SK-N-SH (cell line): ENCODE measurements around the gene GALK2. TPM values are rescaled to one million over a fixed set of nuclear protein-coding genes. Genes with fewer than 3 reads are reported as not detected.

ENCODE experiments used
- CTCF ChIA-PET: fragments of 300-600, 350-600 bp; formaldehyde crosslinking; extraction: SDS; loops from one replicate; lab custom pipeline; 2021; lab: Yijun Ruan, JAX
- POLR2A ChIA-PET: fragments of 350-600 bp; sonication (Branson Sonifier 250); formaldehyde crosslinking; extraction: SDS; loops from one replicate; lab custom pipeline; 2020; ENCODE audit warnings: antibody characterized with exemption, inconsistent platforms; lab: Yijun Ruan, JAX
- DNase-seq: peaks from one replicate; pipeline ENCODE4 v3.0.0; 2012
- H2AFZ ChIP-seq: fragments of 200-600 bp; sonication (generic); 2 replicates; pipeline ENCODE4 v1.8.1; 2016; ENCODE audit warnings: antibody characterized with exemption, mild to moderate bottlenecking, low read depth
- H3F3A ChIP-seq: fragments of 200-600 bp; sonication (generic); replicated peaks from 2 replicates; pipeline ENCODE3; 2016; ENCODE audit warnings: antibody characterized with exemption, mild to moderate bottlenecking; ENCODE audit not compliant: insufficient read depth
- H3K27ac ChIP-seq, 2 experiments: fragments of 200-500 bp in 1 of 2; fragments of 200-600 bp in 1 of 2; sonication (Bioruptor generic) in 1 of 2; sonication (generic), shearing (Covaris generic) in 1 of 2; 2 replicates each; pipeline versions ENCODE4 v1.5.1 to v1.6.1; 2014 to 2016; ENCODE audit warnings: low read depth in 2 of 2, inconsistent platforms in 1 of 2, low read length in 1 of 2, mild to moderate bottlenecking in 1 of 2, mixed read lengths in 1 of 2
- H3K27me3 ChIP-seq: fragments of 200-600 bp; sonication (generic), shearing (Covaris generic); 2 replicates; pipeline ENCODE4 v1.6.1; 2016; ENCODE audit warnings: mixed run types; ENCODE audit not compliant: insufficient read depth
- H3K36me3 ChIP-seq, 2 experiments: fragments of 200-500 bp in 1 of 2; fragments of 200-600 bp in 1 of 2; sonication (Bioruptor generic) in 1 of 2; sonication (generic) in 1 of 2; replicated peaks in 1 of 2; 2 replicates each; pipeline versions ENCODE3 to v1.5.1; 2014 to 2016; ENCODE audit warnings: low read length in 1 of 2, mild to moderate bottlenecking in 1 of 2; ENCODE audit not compliant: insufficient read depth in 2 of 2, control insufficient read depth in 1 of 2
- H3K4me1 ChIP-seq, 2 experiments: fragments of 200-500 bp in 1 of 2; fragments of 200-600 bp in 1 of 2; sonication (Bioruptor generic) in 1 of 2; sonication (generic), shearing (Covaris generic) in 1 of 2; 2 replicates each; pipeline versions ENCODE4 v1.5.1 to v1.6.1; 2014 to 2016; ENCODE audit warnings: low read depth in 1 of 2, low read length in 1 of 2, mixed run types in 1 of 2; ENCODE audit not compliant: insufficient read depth in 2 of 2, control insufficient read depth in 1 of 2
- H3K4me2 ChIP-seq: fragments of 200-600 bp; sonication (generic), shearing (Covaris generic); 2 replicates; pipeline ENCODE4 v1.6.1; 2017; ENCODE audit warnings: mixed run types
- H3K4me3 ChIP-seq, 2 experiments: fragments of 200-500 bp in 1 of 2; fragments of 200-600 bp in 1 of 2; sonication (Bioruptor generic) in 1 of 2; sonication (generic), shearing (Covaris generic) in 1 of 2; 2 replicates each; pipeline versions ENCODE4 v1.5.1 to v1.8.1; 2014 to 2016; ENCODE audit warnings: low read depth in 2 of 2, inconsistent platforms in 1 of 2, low read length in 1 of 2, mild to moderate bottlenecking in 1 of 2, mixed read lengths in 1 of 2, moderate library complexity in 1 of 2
- H3K79me2 ChIP-seq: fragments of 200-600 bp; sonication (generic); 2 replicates; pipeline ENCODE4 v1.8.1; 2017; ENCODE audit warnings: mild to moderate bottlenecking; ENCODE audit not compliant: insufficient read depth
- H3K9ac ChIP-seq: fragments of 200-600 bp; sonication (generic); 2 replicates; pipeline ENCODE4 v1.6.1; 2017; ENCODE audit warnings: mixed run types
- H3K9me2 ChIP-seq: fragments of 200-600 bp; sonication (generic); 2 replicates; pipeline ENCODE4 v1.6.1; 2017; ENCODE audit warnings: mixed run types
- H3K9me3 ChIP-seq: fragments of 200-600 bp; sonication (generic); 2 replicates; pipeline ENCODE4 v1.6.1; 2017; ENCODE audit warnings: mixed run types, mild to moderate bottlenecking, moderate library complexity
- H4K20me1 ChIP-seq: fragments of 200-600 bp; sonication (generic); 2 replicates; pipeline ENCODE4 v1.6.1; 2017; ENCODE audit warnings: mild to moderate bottlenecking, mixed run types; ENCODE audit not compliant: insufficient read depth
- ELF1 ChIP-seq: IDR thresholded peaks from 2 replicates; pipeline ENCODE4 v1.4.0; 2012
- EZH2phosphoT487 ChIP-seq: fragments of 200-600 bp; sonication (generic); IDR thresholded peaks from 2 replicates; pipeline ENCODE4 v1.6.1; 2017; ENCODE audit warnings: low read depth, mixed run types, mild to moderate bottlenecking, antibody characterized with exemption, moderate library complexity, borderline replicate concordance
- FOSL2 ChIP-seq: IDR thresholded peaks from 2 replicates; pipeline ENCODE4 v1.4.0; 2012; ENCODE audit warnings: low read depth, mild to moderate bottlenecking, moderate library complexity, borderline replicate concordance
- FOXJ3 ChIP-seq: sonication (generic); formaldehyde crosslinking; IDR thresholded peaks from 2 replicates; pipeline ENCODE4 v1.5.1; 2020; ENCODE audit warnings: mild to moderate bottlenecking, missing genetic modification reagents
- MEF2A ChIP-seq: IDR thresholded peaks from 2 replicates; pipeline ENCODE4 v1.4.0; 2012; ENCODE audit warnings: low read depth, borderline replicate concordance
- NFIC ChIP-seq: IDR thresholded peaks from 2 replicates; pipeline ENCODE4 v1.4.0; 2012; ENCODE audit warnings: borderline replicate concordance
- REST ChIP-seq: IDR thresholded peaks from 2 replicates; pipeline ENCODE4 v1.6.1; 2012; ENCODE audit warnings: mild to moderate bottlenecking, low read depth, low read length, moderate library complexity
- RFX5 ChIP-seq: IDR thresholded peaks from 2 replicates; pipeline ENCODE4 v1.6.1; 2012; ENCODE audit warnings: mild to moderate bottlenecking, improper control_type of control experiment, low read length
- RXRA ChIP-seq: IDR thresholded peaks from 2 replicates; pipeline ENCODE4 v1.4.0; 2012; ENCODE audit warnings: low read depth, mild to moderate bottlenecking, borderline replicate concordance
- SMC3 ChIP-seq: IDR thresholded peaks from 2 replicates; pipeline ENCODE4 v1.6.1; 2012; ENCODE audit warnings: low read depth, low read length, improper control_type of control experiment
- WGBS: methylation state at CpG from one replicate; pipeline ENCODE4 v1.1.6; 2017; ENCODE audit warnings: low lambda C conversion rate; 5-methylcytosine and 5-hydroxymethylcytosine counted together
- polyA plus RNA-seq, 3 experiments: library from polyadenylated mRNA; depleted of rRNA; stranded (reverse); fragments of >200 nt; gene quantifications; 2 replicates each; pipeline ENCODE4 v1.2.3, GENCODE V29; 2012
- TF ChIP-seq, protein P1 (sequence below): IDR thresholded peaks from 2 replicates; pipeline ENCODE4 v1.4.0; 2012; ENCODE audit warnings: low read depth, borderline replicate concordance
- TF ChIP-seq, protein P2 (sequence below): fragments of 150-350 bp; IDR thresholded peaks from 2 replicates; pipeline ENCODE4 v1.6.1; 2017; ENCODE audit warnings: antibody characterized with exemption, low read length, low read depth, borderline replicate concordance
- TF ChIP-seq, protein P3 (sequence below): fragments of 150-350 bp; IDR thresholded peaks from 2 replicates; pipeline ENCODE4 v1.6.1; 2016; ENCODE audit warnings: mild to moderate bottlenecking, low read depth, low read length
- TF ChIP-seq, protein P4 (sequence below): fragments of 200-600 bp; sonication (generic); IDR thresholded peaks from 2 replicates; pipeline ENCODE4 v1.6.1; 2017; ENCODE audit warnings: antibody characterized with exemption, mild to moderate bottlenecking, moderate library complexity

Gene GALK2
- polyA plus RNA-seq, 1 of the 3 experiments (the other 2 are of a cell fraction) = 19.0 TPM

GRCh38 chr15:49121901-49122300 lies 48.1 kb upstream of the GALK2 start:
- Histone ChIP-seq H3K9me3 (no peaks in the 10 kb centered on the region), H3K79me2 (no peaks in the 10 kb centered on the region), H3K27ac (no peak overlapping the region), H3K4me2 (no peak overlapping the region), H4K20me1 (no peaks in the 10 kb centered on the region), H3K9me2 (no peaks in the 10 kb centered on the region), H3K9ac (no peak overlapping the region), H2AFZ (no peak overlapping the region), H3F3A (peaks cover 6% of the 10 kb centered on the region), H3K27me3 (no peaks in the 10 kb centered on the region), H3K36me3 (peaks cover 33 to 35% of the 10 kb centered on the region in 2 experiments), H3K4me3 (no peak overlapping the region), H3K4me1 (no peaks in the 10 kb centered on the region; a peak in 1 of 4 replicates)
- ChIA-PET CTCF (interaction anchor here (3.2 kb wide), 1 partner anchor 260 kb away, joined by 15 read pairs; no protein-coding TSS in a partner anchor), POLR2A (no interaction called here)
- TF ChIP-seq NFIC (no peak), FOSL2 (no peak), ELF1 (no peak), MEF2A (no peak), FOXJ3 (CRISPR knock-in tag) (no peak), EZH2phosphoT487 (no peak)
- TF ChIP-seq, protein P1, sequence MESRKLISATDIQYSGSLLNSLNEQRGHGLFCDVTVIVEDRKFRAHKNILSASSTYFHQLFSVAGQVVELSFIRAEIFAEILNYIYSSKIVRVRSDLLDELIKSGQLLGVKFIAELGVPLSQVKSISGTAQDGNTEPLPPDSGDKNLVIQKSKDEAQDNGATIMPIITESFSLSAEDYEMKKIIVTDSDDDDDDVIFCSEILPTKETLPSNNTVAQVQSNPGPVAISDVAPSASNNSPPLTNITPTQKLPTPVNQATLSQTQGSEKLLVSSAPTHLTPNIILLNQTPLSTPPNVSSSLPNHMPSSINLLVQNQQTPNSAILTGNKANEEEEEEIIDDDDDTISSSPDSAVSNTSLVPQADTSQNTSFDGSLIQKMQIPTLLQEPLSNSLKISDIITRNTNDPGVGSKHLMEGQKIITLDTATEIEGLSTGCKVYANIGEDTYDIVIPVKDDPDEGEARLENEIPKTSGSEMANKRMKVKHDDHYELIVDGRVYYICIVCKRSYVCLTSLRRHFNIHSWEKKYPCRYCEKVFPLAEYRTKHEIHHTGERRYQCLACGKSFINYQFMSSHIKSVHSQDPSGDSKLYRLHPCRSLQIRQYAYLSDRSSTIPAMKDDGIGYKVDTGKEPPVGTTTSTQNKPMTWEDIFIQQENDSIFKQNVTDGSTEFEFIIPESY = no peak
- TF ChIP-seq, protein P2, sequence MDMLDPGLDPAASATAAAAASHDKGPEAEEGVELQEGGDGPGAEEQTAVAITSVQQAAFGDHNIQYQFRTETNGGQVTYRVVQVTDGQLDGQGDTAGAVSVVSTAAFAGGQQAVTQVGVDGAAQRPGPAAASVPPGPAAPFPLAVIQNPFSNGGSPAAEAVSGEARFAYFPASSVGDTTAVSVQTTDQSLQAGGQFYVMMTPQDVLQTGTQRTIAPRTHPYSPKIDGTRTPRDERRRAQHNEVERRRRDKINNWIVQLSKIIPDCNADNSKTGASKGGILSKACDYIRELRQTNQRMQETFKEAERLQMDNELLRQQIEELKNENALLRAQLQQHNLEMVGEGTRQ = no peak
- WGBS = 100% methylated on average over 1 of the region's 1 CpG
- DNase-seq = no peak

- no peak overlapping the region for H3K9ac ChIP-seq
- H3K9me2 ChIP-seq = no peaks in the 10 kb centered on the region
- DNase-seq = no peak
- CTCF ChIA-PET = interaction anchor here (0.7 to 3.2 kb wide), 3 partner anchors 14 to 261 kb away, joined by 3 to 15 read pairs (median 3); no protein-coding TSS in a partner anchor
- H2AFZ ChIP-seq = no peak overlapping the region
- H3K79me2 ChIP-seq = no peaks in the 10 kb centered on the region
- H4K20me1 ChIP-seq = no peaks in the 10 kb centered on the region
- no peak overlapping the region for H3K4me3 ChIP-seq
- no peak overlapping the region for H3K4me2 ChIP-seq
- POLR2A ChIA-PET = no interaction called here
- no peaks in the 10 kb centered on the region for H3K27me3 ChIP-seq
- H3K9me3 ChIP-seq = no peaks in the 10 kb centered on the region
- H3F3A ChIP-seq = peaks cover 6% of the 10 kb centered on the region
- WGBS = 92% methylated on average over 1 of the region's 1 CpG
- H3K36me3 ChIP-seq = peaks cover 37 to 40% of the 10 kb centered on the region in 2 experiments
- H3K27ac ChIP-seq = no peak overlapping the region
- H3K4me1 ChIP-seq = no peaks in the 10 kb centered on the region; a peak in 1 of 4 replicates
- TF ChIP-seq RFX5 (no peak), SMC3 (no peak), REST (no peak), NFIC (no peak), MEF2A (no peak), RXRA (no peak)
- TF ChIP-seq, protein P3, sequence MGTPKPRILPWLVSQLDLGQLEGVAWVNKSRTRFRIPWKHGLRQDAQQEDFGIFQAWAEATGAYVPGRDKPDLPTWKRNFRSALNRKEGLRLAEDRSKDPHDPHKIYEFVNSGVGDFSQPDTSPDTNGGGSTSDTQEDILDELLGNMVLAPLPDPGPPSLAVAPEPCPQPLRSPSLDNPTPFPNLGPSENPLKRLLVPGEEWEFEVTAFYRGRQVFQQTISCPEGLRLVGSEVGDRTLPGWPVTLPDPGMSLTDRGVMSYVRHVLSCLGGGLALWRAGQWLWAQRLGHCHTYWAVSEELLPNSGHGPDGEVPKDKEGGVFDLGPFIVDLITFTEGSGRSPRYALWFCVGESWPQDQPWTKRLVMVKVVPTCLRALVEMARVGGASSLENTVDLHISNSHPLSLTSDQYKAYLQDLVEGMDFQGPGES = no peak
- TF ChIP-seq, protein P4, sequence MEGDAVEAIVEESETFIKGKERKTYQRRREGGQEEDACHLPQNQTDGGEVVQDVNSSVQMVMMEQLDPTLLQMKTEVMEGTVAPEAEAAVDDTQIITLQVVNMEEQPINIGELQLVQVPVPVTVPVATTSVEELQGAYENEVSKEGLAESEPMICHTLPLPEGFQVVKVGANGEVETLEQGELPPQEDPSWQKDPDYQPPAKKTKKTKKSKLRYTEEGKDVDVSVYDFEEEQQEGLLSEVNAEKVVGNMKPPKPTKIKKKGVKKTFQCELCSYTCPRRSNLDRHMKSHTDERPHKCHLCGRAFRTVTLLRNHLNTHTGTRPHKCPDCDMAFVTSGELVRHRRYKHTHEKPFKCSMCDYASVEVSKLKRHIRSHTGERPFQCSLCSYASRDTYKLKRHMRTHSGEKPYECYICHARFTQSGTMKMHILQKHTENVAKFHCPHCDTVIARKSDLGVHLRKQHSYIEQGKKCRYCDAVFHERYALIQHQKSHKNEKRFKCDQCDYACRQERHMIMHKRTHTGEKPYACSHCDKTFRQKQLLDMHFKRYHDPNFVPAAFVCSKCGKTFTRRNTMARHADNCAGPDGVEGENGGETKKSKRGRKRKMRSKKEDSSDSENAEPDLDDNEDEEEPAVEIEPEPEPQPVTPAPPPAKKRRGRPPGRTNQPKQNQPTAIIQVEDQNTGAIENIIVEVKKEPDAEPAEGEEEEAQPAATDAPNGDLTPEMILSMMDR = no peak
- TF ChIP-seq, protein P2 = no peak
These were observed 47.4 kb upstream of the GALK2 start for GRCh38 chr15:49122541-49123062.
